Pancreas (tissue), 10 donors: ENCODE results near the gene GOLGA7B. TPM values are rescaled to one million over a fixed set of nuclear protein-coding genes. Genes with fewer than 3 reads are reported as not detected.

Experiments used
- ATAC-seq, 4 donors: fragments of 200-7000 bp; cut with Tn5 transposase; one replicate each; pipeline versions ENCODE4 v1.8.0 to v1.9.1; 2020; ENCODE audit warnings: mild to moderate bottlenecking in 4 of 4, moderate library complexity in 4 of 4
- DNase-seq, 6 donors: peaks; one replicate each; pipeline ENCODE4 v3.0.0-alpha.2; 2020
- FAIRE-seq: peaks from 2 replicates; lab custom pipeline; 2012; peaks lifted over from hg19 to GRCh38; lab: Jason Lieb, UNC
- H3K27ac ChIP-seq, 4 donors: fragments of 200-600 bp; sonication (generic); 1 replicate in 3 of 4; 2 replicates in 1 of 4; pipeline versions ENCODE4 v1.5.0 to v1.8.0; 2020
- H3K27me3 ChIP-seq, 4 donors: fragments of 200-600 bp; one replicate each; pipeline ENCODE4 v1.8.0; 2021
- H3K36me3 ChIP-seq, 3 donors: fragments of 200-600 bp; sonication (generic) in 1 of 3; one replicate each; pipeline versions ENCODE4 v1.5.0 to v1.8.0; 2020 to 2021
- H3K4me1 ChIP-seq, 3 donors: fragments of 200-600 bp; one replicate each; pipeline ENCODE4 v1.8.0; 2021
- H3K4me3 ChIP-seq, 4 donors: fragments of 200-600 bp; sonication (generic) in 2 of 4; one replicate each; pipeline versions ENCODE4 v1.5.0 to v1.8.0; 2020 to 2021
- H3K9me3 ChIP-seq, 4 donors: fragments of 200-600 bp; one replicate each; pipeline ENCODE4 v1.8.0; 2021
- CTCF ChIP-seq, 4 donors: fragments of 200-600 bp; sonication (generic) in 3 of 4; IDR thresholded peaks; one replicate each; pipeline versions ENCODE4 v1.5.0 to v1.8.0; 2021; ENCODE audit warnings: antibody characterized with exemption in 4 of 4
- WGBS, 2 donors: extraction: QIAGEN DNeasy Blood & Tissue Kit; methylation state at CpG; one replicate each; pipeline ENCODE4 v1.1.7; 2013; 5-methylcytosine and 5-hydroxymethylcytosine counted together
- intact Hi-C, 3 donors: fragments of 100-400 bp; cut with DNase I; formaldehyde crosslinking; loops; one replicate each; pipeline versions ENCODE4 v1.11.1 to v1.14.2; 2022
- polyA plus RNA-seq, 2 donors: library from polyadenylated mRNA; stranded (reverse); fragments of 200-250 nt; gene quantifications; one replicate each; pipeline ENCODE4 v1.2.3, GENCODE V29; 2013
- total RNA-seq, 6 donors: library from RNA; stranded (reverse); fragmentation: NEBNext Ultra II Directional in 4 of 6; extraction: Animal tissue kit (Norgen Biotek cat#: 25700) in 4 of 6; gene quantifications; one replicate each; pipeline versions ENCODE4 v1.2.1 to v1.2.4, GENCODE V29; 2021 to 2023
- donor health status: healthy with polysubstance abuse.
- donor health status: DM: no; HTN: no; CAD: no; lungs with moderate emphysema.
- donor health status: DM: no; HTN: no; CAD: no.
- donor health status: control.
- donor health status: control.
- donor health status: Bipolar disorder and iron deficiency.
- donor health status: DM: yes; HTN: yes; CAD: no.
- donor health status: DM: no; HTN: no; CAD: no.
- donor health status: DM: no; HTN: no; CAD: no.
- donor health status: DM: yes; HTN: yes; CAD: no.

Gene GOLGA7B
- total and polyA plus RNA-seq, 8 donors, result 2.0 to 38.7 (median 4.8) TPM

GRCh38 chr10:97907830-97908229 is 58.2 kb downstream of the GOLGA7B start:
- Histone ChIP-seq H3K27me3 (no peaks in the 10 kb centered on the region), H3K4me3 (no peak overlapping the region), H3K36me3 (no peaks in the 10 kb centered on the region), H3K27ac (no peak overlapping the region), H3K4me1 (no peaks in the 10 kb centered on the region), H3K9me3 (no peaks in the 10 kb centered on the region)
- ATAC-seq (no peak), DNase-seq (no peak), FAIRE-seq (no peak)
- intact Hi-C loops, result no loop called here
- no peak for TF ChIP-seq CTCF (IDR thresholded peaks at IDR 0.05)
- WGBS, 2 donors, result 79 to 90% methylated on average over 12 of the region's 12 CpGs

GRCh38 chr10:97910661-97911060 is 61.0 kb downstream of the GOLGA7B start:
- H3K4me1 ChIP-seq, result no peaks in the 10 kb centered on the region
- ATAC-seq (no peak), FAIRE-seq (no peak), DNase-seq (no peak)
- 70 to 73% methylated on average over 4 of the region's 4 CpGs for WGBS, 2 donors
- H3K36me3 ChIP-seq, result no peaks in the 10 kb centered on the region
- no peaks in the 10 kb centered on the region for H3K27me3 ChIP-seq
- intact Hi-C loops, result loop anchor here in 2 of 3 donors (5.0 kb wide), 1 partner anchor 132 kb away; no protein-coding TSS in a partner anchor
- TF ChIP-seq CTCF (IDR thresholded peaks at IDR 0.05), result no peak
- H3K27ac ChIP-seq, result no peak overlapping the region
- no peak overlapping the region for H3K4me3 ChIP-seq
- no peaks in the 10 kb centered on the region for H3K9me3 ChIP-seq

- Histone ChIP-seq H3K36me3 (no peaks in the 10 kb centered on the region), H3K9me3 (no peaks in the 10 kb centered on the region), H3K4me1 (no peaks in the 10 kb centered on the region), H3K4me3 (no peak overlapping the region), H3K27ac (no peak overlapping the region), H3K27me3 (no peaks in the 10 kb centered on the region)
- 56 to 64% methylated on average over 5 of the region's 5 CpGs for WGBS, 2 donors
- DNase-seq, result no peak
- TF ChIP-seq CTCF (IDR thresholded peaks at IDR 0.05), result no peak
- FAIRE-seq, result no peak
- intact Hi-C loops, result loop anchor here in 2 of 3 donors (5.0 kb wide), 1 partner anchor 131 kb away; no protein-coding TSS in a partner anchor
- no peak for ATAC-seq
Observed at GRCh38 chr10:97911217-97911616, 61.6 kb downstream of the GOLGA7B start.

- DNase-seq, result no peak
- 84 to 93% methylated on average over 2 of the region's 2 CpGs for WGBS, 2 donors
- Histone ChIP-seq H3K27ac (no peak overlapping the region), H3K4me3 (no peak overlapping the region), H3K27me3 (no peaks in the 10 kb centered on the region), H3K36me3 (no peaks in the 10 kb centered on the region), H3K9me3 (no peaks in the 10 kb centered on the region), H3K4me1 (no peaks in the 10 kb centered on the region)
- no peak for FAIRE-seq
- intact Hi-C loops, result loop anchor here in 2 of 3 donors (5.0 kb wide), 1 partner anchor 129 kb away; no protein-coding TSS in a partner anchor
- TF ChIP-seq CTCF (IDR thresholded peaks at IDR 0.05), result no peak
- no peak for ATAC-seq
Observed at GRCh38 chr10:97913193-97913592, 63.5 kb downstream of the GOLGA7B start.

GRCh38 chr10:97913614-97914013 is 64.0 kb downstream of the GOLGA7B start:
- Histone ChIP-seq H3K4me1 (no peaks in the 10 kb centered on the region), H3K9me3 (no peaks in the 10 kb centered on the region), H3K27ac (no peak overlapping the region), H3K36me3 (no peaks in the 10 kb centered on the region), H3K27me3 (no peaks in the 10 kb centered on the region), H3K4me3 (no peak overlapping the region)
- FAIRE-seq, result no peak
- ATAC-seq, result no peak
- 68 to 69% methylated on average over 6 of the region's 6 CpGs for WGBS, 2 donors
- no peak for TF ChIP-seq CTCF (IDR thresholded peaks at IDR 0.05)
- DNase-seq, result no peak
- intact Hi-C loops, result loop anchor here in 2 of 3 donors (5.0 kb wide), 1 partner anchor 129 kb away; no protein-coding TSS in a partner anchor
